ENCODE measurements around the gene ALDH1A3. TPM values are rescaled to one million over a fixed set of nuclear protein-coding genes. Genes with fewer than 3 reads are reported as not detected.

ALDH1A3 gene
- total RNA-seq, 1 experiment from 2014 or later, result 14.0 TPM

DNA sequence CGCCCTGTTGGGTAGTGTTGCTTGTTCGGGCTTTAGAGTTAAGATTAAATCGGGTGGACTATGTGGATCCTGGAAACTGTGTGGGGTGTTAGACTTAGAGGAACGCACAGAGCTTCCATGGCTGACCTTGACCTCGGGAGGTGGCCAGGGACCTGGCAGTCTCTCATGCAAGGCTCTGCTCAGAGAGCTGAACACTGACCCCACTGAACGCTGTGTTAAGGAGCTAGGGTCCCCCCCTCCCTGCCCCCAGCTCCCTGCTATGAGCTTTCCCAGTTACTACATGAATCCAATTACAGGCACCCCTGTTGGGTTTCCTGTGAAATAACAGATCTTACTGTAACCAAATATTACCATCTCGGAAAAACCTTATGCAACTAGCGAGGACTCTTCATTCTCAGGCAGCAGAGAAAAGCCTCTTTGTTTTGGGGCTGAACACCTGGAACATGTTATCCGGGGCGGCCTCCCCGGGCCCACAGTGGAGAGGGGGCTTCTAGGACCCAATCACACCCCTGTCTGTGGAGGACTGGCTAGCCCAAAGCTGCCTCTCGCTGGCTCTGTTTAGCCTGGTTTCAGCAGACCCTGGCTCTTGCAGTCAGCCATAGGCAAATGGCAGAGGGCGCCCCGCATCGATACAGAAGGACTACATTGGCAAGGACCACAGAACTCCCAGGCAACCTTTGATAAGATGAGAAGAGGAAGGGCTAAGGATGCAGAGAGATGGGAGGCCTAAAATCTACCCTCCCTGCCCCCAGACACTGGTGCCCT, 25.8 kb upstream of the ALDH1A3 start:
- TF ChIP-seq, protein P1, sequence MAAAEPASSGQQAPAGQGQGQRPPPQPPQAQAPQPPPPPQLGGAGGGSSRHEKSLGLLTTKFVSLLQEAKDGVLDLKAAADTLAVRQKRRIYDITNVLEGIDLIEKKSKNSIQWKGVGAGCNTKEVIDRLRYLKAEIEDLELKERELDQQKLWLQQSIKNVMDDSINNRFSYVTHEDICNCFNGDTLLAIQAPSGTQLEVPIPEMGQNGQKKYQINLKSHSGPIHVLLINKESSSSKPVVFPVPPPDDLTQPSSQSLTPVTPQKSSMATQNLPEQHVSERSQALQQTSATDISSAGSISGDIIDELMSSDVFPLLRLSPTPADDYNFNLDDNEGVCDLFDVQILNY (CRISPR knock-in tag; IDR thresholded peaks at IDR 0.05), result no peak
- TF ChIP-seq ZNF396 (CRISPR knock-in tag; IDR thresholded peaks at IDR 0.05; ENCODE audit: borderline replicate concordance), result no peak
- TF ChIP-seq, protein P2, sequence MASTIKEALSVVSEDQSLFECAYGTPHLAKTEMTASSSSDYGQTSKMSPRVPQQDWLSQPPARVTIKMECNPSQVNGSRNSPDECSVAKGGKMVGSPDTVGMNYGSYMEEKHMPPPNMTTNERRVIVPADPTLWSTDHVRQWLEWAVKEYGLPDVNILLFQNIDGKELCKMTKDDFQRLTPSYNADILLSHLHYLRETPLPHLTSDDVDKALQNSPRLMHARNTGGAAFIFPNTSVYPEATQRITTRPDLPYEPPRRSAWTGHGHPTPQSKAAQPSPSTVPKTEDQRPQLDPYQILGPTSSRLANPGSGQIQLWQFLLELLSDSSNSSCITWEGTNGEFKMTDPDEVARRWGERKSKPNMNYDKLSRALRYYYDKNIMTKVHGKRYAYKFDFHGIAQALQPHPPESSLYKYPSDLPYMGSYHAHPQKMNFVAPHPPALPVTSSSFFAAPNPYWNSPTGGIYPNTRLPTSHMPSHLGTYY (CRISPR knock-in tag; IDR thresholded peaks at IDR 0.05), result no peak
- TF ChIP-seq, protein P3, sequence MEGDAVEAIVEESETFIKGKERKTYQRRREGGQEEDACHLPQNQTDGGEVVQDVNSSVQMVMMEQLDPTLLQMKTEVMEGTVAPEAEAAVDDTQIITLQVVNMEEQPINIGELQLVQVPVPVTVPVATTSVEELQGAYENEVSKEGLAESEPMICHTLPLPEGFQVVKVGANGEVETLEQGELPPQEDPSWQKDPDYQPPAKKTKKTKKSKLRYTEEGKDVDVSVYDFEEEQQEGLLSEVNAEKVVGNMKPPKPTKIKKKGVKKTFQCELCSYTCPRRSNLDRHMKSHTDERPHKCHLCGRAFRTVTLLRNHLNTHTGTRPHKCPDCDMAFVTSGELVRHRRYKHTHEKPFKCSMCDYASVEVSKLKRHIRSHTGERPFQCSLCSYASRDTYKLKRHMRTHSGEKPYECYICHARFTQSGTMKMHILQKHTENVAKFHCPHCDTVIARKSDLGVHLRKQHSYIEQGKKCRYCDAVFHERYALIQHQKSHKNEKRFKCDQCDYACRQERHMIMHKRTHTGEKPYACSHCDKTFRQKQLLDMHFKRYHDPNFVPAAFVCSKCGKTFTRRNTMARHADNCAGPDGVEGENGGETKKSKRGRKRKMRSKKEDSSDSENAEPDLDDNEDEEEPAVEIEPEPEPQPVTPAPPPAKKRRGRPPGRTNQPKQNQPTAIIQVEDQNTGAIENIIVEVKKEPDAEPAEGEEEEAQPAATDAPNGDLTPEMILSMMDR (IDR thresholded peaks at IDR 0.05), result no peak
- no peak for TF ChIP-seq MXD4 (CRISPR knock-in tag; IDR thresholded peaks at IDR 0.05; ENCODE audit: borderline replicate concordance)
- TF ChIP-seq GRHL2 (CRISPR knock-in tag; IDR thresholded peaks at IDR 0.05; ENCODE audit: insufficient replicate concordance, severe bottlenecking), result no peak
- TF ChIP-seq OVOL2 (CRISPR knock-in tag; IDR thresholded peaks at IDR 0.05; ENCODE audit: borderline replicate concordance), result no peak
- no peak for TF ChIP-seq TCF7 (CRISPR knock-in tag; IDR thresholded peaks at IDR 0.05; ENCODE audit: low read depth)
- TF ChIP-seq CBFB (CRISPR knock-in tag; IDR thresholded peaks at IDR 0.05; ENCODE audit: low read depth), result no peak
- TF ChIP-seq, protein P4, sequence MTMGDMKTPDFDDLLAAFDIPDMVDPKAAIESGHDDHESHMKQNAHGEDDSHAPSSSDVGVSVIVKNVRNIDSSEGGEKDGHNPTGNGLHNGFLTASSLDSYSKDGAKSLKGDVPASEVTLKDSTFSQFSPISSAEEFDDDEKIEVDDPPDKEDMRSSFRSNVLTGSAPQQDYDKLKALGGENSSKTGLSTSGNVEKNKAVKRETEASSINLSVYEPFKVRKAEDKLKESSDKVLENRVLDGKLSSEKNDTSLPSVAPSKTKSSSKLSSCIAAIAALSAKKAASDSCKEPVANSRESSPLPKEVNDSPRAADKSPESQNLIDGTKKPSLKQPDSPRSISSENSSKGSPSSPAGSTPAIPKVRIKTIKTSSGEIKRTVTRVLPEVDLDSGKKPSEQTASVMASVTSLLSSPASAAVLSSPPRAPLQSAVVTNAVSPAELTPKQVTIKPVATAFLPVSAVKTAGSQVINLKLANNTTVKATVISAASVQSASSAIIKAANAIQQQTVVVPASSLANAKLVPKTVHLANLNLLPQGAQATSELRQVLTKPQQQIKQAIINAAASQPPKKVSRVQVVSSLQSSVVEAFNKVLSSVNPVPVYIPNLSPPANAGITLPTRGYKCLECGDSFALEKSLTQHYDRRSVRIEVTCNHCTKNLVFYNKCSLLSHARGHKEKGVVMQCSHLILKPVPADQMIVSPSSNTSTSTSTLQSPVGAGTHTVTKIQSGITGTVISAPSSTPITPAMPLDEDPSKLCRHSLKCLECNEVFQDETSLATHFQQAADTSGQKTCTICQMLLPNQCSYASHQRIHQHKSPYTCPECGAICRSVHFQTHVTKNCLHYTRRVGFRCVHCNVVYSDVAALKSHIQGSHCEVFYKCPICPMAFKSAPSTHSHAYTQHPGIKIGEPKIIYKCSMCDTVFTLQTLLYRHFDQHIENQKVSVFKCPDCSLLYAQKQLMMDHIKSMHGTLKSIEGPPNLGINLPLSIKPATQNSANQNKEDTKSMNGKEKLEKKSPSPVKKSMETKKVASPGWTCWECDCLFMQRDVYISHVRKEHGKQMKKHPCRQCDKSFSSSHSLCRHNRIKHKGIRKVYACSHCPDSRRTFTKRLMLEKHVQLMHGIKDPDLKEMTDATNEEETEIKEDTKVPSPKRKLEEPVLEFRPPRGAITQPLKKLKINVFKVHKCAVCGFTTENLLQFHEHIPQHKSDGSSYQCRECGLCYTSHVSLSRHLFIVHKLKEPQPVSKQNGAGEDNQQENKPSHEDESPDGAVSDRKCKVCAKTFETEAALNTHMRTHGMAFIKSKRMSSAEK (CRISPR knock-in tag; IDR thresholded peaks at IDR 0.05; ENCODE audit: borderline replicate concordance), result no peak
- TF ChIP-seq FOXK1 (CRISPR knock-in tag; IDR thresholded peaks at IDR 0.05), result no peak
- TF ChIP-seq RELA (CRISPR knock-in tag; IDR thresholded peaks at IDR 0.05; ENCODE audit: borderline replicate concordance), result no peak
- no peak for TF ChIP-seq ZNF671 (CRISPR knock-in tag; IDR thresholded peaks at IDR 0.05)
- TF ChIP-seq GABPB1 (CRISPR knock-in tag; IDR thresholded peaks at IDR 0.05), result no peak
- Mint-ChIP-seq H3K27me3 (ENCODE audit: low read depth) (peaks cover 14% of the 10 kb centered on the region), H3K4me3 (no peak overlapping the region), H3K36me3 (no peaks in the 10 kb centered on the region), H3K4me1 (no peaks in the 10 kb centered on the region), H3K27ac (no peak overlapping the region), H3K9me3 (no peaks in the 10 kb centered on the region)
- DNase-seq (ENCODE audit: low spot score) (no peak), ATAC-seq (no peak)
- CTCF ChIA-PET, result interaction anchor here (1.3 to 1.6 kb wide), 2 partner anchors 12 to 15 kb away, joined by 3 to 4 read pairs; no protein-coding TSS in a partner anchor
- POLR2A ChIA-PET, result no interaction called here

DNA sequence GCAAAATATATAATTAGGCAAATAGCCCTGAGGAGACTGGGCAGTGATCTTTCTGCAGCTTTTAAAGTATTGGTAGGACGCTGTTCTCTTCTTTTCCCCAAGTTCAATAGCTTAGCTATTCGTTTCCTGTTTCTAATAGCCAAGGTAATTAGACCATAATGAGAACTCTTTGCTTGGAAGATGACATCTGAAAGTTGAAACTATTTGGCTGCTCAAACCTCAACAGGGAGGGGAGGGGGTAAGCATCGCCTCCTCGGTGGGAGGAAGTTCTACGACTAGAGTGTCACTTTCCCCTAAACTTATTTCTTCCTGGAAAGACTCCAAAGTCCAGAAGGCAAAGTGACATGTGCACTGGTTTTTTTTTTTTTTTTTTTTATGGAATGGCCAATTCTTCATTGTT, 22.8 kb upstream of the ALDH1A3 start:
- Mint-ChIP-seq H3K27me3 (ENCODE audit: low read depth) (no peaks in the 10 kb centered on the region; the same call in none of the 2 replicates), H3K9me3 (peaks cover 16% of the 10 kb centered on the region), H3K36me3 (peaks cover 15% of the 10 kb centered on the region), H3K27ac (peak overlapping the region; percentile 41; the same call in 1 of the 2 replicates), H3K4me1 (no peaks in the 10 kb centered on the region), H3K4me3 (no peak overlapping the region)
- POLR2A ChIA-PET, result no interaction called here
- CTCF ChIA-PET, result no interaction called here
- DNase-seq (ENCODE audit: low spot score) (no peak), ATAC-seq (no peak)
- TF ChIP-seq SP1 (CRISPR knock-in tag; conservative IDR thresholded peaks at IDR 0.05), result no peak
- TF ChIP-seq, protein P5, sequence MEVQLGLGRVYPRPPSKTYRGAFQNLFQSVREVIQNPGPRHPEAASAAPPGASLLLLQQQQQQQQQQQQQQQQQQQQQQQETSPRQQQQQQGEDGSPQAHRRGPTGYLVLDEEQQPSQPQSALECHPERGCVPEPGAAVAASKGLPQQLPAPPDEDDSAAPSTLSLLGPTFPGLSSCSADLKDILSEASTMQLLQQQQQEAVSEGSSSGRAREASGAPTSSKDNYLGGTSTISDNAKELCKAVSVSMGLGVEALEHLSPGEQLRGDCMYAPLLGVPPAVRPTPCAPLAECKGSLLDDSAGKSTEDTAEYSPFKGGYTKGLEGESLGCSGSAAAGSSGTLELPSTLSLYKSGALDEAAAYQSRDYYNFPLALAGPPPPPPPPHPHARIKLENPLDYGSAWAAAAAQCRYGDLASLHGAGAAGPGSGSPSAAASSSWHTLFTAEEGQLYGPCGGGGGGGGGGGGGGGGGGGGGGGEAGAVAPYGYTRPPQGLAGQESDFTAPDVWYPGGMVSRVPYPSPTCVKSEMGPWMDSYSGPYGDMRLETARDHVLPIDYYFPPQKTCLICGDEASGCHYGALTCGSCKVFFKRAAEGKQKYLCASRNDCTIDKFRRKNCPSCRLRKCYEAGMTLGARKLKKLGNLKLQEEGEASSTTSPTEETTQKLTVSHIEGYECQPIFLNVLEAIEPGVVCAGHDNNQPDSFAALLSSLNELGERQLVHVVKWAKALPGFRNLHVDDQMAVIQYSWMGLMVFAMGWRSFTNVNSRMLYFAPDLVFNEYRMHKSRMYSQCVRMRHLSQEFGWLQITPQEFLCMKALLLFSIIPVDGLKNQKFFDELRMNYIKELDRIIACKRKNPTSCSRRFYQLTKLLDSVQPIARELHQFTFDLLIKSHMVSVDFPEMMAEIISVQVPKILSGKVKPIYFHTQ (CRISPR knock-in tag; IDR thresholded peaks at IDR 0.05), result no peak
- no peak for TF ChIP-seq JAZF1 (CRISPR knock-in tag; IDR thresholded peaks at IDR 0.05)
- TF ChIP-seq CBFB (CRISPR knock-in tag; IDR thresholded peaks at IDR 0.05; ENCODE audit: low read depth), result no peak
- no peak for TF ChIP-seq ZNF138 (CRISPR knock-in tag; conservative IDR thresholded peaks at IDR 0.05)
- TF ChIP-seq GTF2I (CRISPR knock-in tag; conservative IDR thresholded peaks at IDR 0.05), result no peak
- TF ChIP-seq, protein P6, sequence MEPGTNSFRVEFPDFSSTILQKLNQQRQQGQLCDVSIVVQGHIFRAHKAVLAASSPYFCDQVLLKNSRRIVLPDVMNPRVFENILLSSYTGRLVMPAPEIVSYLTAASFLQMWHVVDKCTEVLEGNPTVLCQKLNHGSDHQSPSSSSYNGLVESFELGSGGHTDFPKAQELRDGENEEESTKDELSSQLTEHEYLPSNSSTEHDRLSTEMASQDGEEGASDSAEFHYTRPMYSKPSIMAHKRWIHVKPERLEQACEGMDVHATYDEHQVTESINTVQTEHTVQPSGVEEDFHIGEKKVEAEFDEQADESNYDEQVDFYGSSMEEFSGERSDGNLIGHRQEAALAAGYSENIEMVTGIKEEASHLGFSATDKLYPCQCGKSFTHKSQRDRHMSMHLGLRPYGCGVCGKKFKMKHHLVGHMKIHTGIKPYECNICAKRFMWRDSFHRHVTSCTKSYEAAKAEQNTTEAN (CRISPR knock-in tag; IDR thresholded peaks at IDR 0.05), result no peak
- TF ChIP-seq OVOL2 (CRISPR knock-in tag; IDR thresholded peaks at IDR 0.05; ENCODE audit: borderline replicate concordance), result no peak
- TF ChIP-seq SMAD4 (CRISPR knock-in tag; IDR thresholded peaks at IDR 0.05), result no peak
- no peak for TF ChIP-seq CREB1 (CRISPR knock-in tag; IDR thresholded peaks at IDR 0.05)
- TF ChIP-seq TP53 (CRISPR knock-in tag; IDR thresholded peaks at IDR 0.05), result no peak
